Activated CD8-positive, alpha-beta memory T cell treated with anti-CD3 and anti-CD28 coated beads, Interleukin-2, amount 50 U/mL, for 24 hours (primary cell): ENCODE data around the gene CATSPERE.
A peak's percentile ranks its signal among the peaks of the same experiment; 100 is the strongest.
"Not testable (repeated sequence)": the region's sequence is repeated elsewhere in the genome, so short reads cannot be mapped to it uniquely, and the experiment has no call there.

ENCODE experiments used
- DNase-seq: peaks from one replicate; pipeline ENCODE4 v3.0.0-alpha.2; 2020; ENCODE audit errors: extremely low read depth

Gene CATSPERE

GRCh38 chr1:244636488-244637259 is 175.6 kb downstream of the CATSPERE start:
- no peak for DNase-seq

- DNase-seq: no peak
These were observed 178.5 kb downstream of the CATSPERE start for GRCh38 chr1:244639561-244639960.

GRCh38 chr1:244640917-244641316 is 179.8 kb downstream of the CATSPERE start:
- DNase-seq: no peak

GRCh38 chr1:244642526-244642925 is 181.5 kb downstream of the CATSPERE start:
- no peak for DNase-seq

GRCh38 chr1:244642988-244643387 is 181.9 kb downstream of the CATSPERE start:
- no peak for DNase-seq

GRCh38 chr1:244645414-244645813 is 184.3 kb downstream of the CATSPERE start:
- no peak for DNase-seq

GRCh38 chr1:244645890-244646289 is 184.8 kb downstream of the CATSPERE start:
- DNase-seq: no peak

GRCh38 chr1:244647819-244648218 is 186.7 kb downstream of the CATSPERE start:
- DNase-seq: no peak

GRCh38 chr1:244651956-244652622 is 191.0 kb downstream of the CATSPERE start:
- DNase-seq: no peak

GRCh38 chr1:244652623-244653438 is 191.8 kb downstream of the CATSPERE start, which contains the start of gene DESI2:
Gene DESI2 (plus strand): TSS chr1:244653126. CDS start chr1:244653314, 188 bp downstream.
- DNase-seq: peak; percentile 90

GRCh38 chr1:244653439-244654107 is 192.5 kb downstream of the CATSPERE start:
- no peak for DNase-seq

GRCh38 chr1:244654108-244655038 is 193.3 kb downstream of the CATSPERE start:
- DNase-seq: no peak

- no peak for DNase-seq
These were observed 194.1 kb downstream of the CATSPERE start for GRCh38 chr1:244655186-244655585.

- DNase-seq: no peak
These were observed 196.3 kb downstream of the CATSPERE start for GRCh38 chr1:244657421-244657820.

GRCh38 chr1:244659694-244660093 is 198.6 kb downstream of the CATSPERE start:
- DNase-seq: no peak

GRCh38 chr1:244660595-244660994 is 199.5 kb downstream of the CATSPERE start:
- DNase-seq: no peak

- DNase-seq: not testable (repeated sequence)
These were observed 200.7 kb downstream of the CATSPERE start for GRCh38 chr1:244661569-244662312.

GRCh38 chr1:244662599-244662998 is 201.5 kb downstream of the CATSPERE start:
- no peak for DNase-seq

GRCh38 chr1:244664353-244664752 is 203.3 kb downstream of the CATSPERE start:
- no peak for DNase-seq

GRCh38 chr1:244665771-244666217 is 204.7 kb downstream of the CATSPERE start:
- no peak for DNase-seq
